PFSK-1 (cell line): ENCODE data around the gene HOATZ.

Experiments
- POLR2AphosphoS5 ChIP-seq: IDR thresholded peaks from 2 replicates; pipeline ENCODE4 v1.6.1; 2012; ENCODE audit warnings: low read depth, mild to moderate bottlenecking, control low read depth, low read length, moderate library complexity
- TAF1 ChIP-seq: IDR thresholded peaks from 2 replicates; pipeline ENCODE4 v1.6.1; 2012; ENCODE audit warnings: low read length, control low read depth, borderline replicate concordance; ENCODE audit not compliant: insufficient read depth

DNA sequence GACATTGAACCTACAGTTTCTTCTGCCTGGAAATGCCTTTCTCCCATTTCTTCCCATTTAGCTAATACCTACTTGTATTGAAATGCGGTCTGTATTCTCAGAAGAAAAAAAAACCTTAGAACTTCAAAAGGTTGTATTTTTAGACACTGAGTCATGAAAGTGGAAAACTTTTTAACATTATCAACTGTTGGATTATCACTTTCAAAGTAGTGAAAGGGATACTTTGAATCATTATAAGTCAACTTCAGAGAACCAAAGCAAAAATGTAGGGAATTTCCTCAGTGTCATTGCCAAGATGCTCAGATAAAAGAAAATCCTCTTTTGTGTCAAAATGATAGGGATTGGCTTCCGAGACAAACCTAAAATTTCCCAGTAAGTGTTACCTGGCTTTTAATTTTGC is 6.6 kb downstream of the HOATZ start:
- no peak for TF ChIP-seq POLR2AphosphoS5
- TF ChIP-seq TAF1, result no peak
